Progenitor cell of endocrine pancreas (in vitro differentiated cells): ENCODE measurements around the gene C2orf72. TPM values are rescaled to one million over a fixed set of nuclear protein-coding genes. Genes with fewer than 3 reads are reported as not detected.
A peak's percentile ranks its signal among the peaks of the same experiment; 100 is the strongest.

ENCODE experiments used
- DNase-seq: peaks from one replicate; pipeline ENCODE4 v3.0.0; 2021; ENCODE audit warnings: low spot score; ENCODE audit not compliant: unreplicated experiment
- H3K27ac Mint-ChIP-seq: 2 replicates; pipeline ENCODE4 v1.8.0; 2021; ENCODE audit warnings: mild to moderate bottlenecking, moderate library complexity, mixed read lengths
- H3K27me3 Mint-ChIP-seq: 2 replicates; pipeline ENCODE4 v1.8.0; 2021; ENCODE audit warnings: mixed read lengths
- H3K36me3 Mint-ChIP-seq: 2 replicates; pipeline ENCODE4 v1.8.0; 2022; ENCODE audit warnings: mixed read lengths; ENCODE audit not compliant: insufficient read depth
- H3K4me1 Mint-ChIP-seq: 2 replicates; pipeline ENCODE4 v1.8.0; 2021; ENCODE audit warnings: low read depth, mixed read lengths
- H3K4me3 Mint-ChIP-seq: 2 replicates; pipeline ENCODE4 v1.8.0; 2021; ENCODE audit warnings: low read depth, mild to moderate bottlenecking, moderate library complexity, mixed read lengths
- H3K9me3 Mint-ChIP-seq: 2 replicates; pipeline ENCODE4 v1.8.0; 2021; ENCODE audit warnings: low read depth, mixed read lengths
- total RNA-seq: library from RNA; stranded (reverse); gene quantifications from 2 replicates; pipeline ENCODE4 v1.2.1, GENCODE V29; 2021
- TF ChIP-seq, protein P1 (sequence below): fragments of 200-600 bp; sonication (generic); IDR thresholded peaks from one replicate; pipeline ENCODE4 v1.5.0; 2021; ENCODE audit warnings: antibody characterized with exemption, mild to moderate bottlenecking; ENCODE audit not compliant: unreplicated experiment

The C2orf72 gene
- total RNA-seq, 1 donor from 2014 or later = 11.1 TPM

DNA sequence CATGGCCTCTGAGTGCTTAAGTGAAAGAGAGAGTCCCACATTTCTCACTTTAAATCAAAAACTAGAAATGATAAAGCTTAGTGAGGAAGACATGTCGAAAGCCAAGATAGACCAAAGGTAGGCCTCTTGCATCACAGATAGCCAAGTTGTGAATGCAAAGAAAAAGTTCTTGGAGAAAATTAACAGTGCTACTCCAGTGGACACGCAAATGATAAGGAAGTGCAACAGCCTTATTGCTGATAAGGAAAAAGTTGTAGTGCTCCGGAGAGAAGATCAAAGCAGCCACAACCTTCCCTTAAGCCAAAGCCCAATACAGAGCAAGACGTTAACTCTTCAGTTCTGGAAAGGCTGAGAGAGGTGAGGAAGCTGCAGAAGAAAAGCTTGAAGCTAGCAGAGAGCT is 51.4 kb downstream of the C2orf72 start:
- DNase-seq = no peak
- Mint-ChIP-seq H3K36me3 (peaks cover 48% of the 10 kb centered on the region), H3K9me3 (peaks cover 7% of the 10 kb centered on the region), H3K27me3 (peaks cover 19% of the 10 kb centered on the region), H3K27ac (no peak overlapping the region), H3K4me3 (no peak overlapping the region), H3K4me1 (peaks cover 6% of the 10 kb centered on the region)
- TF ChIP-seq, protein P1, sequence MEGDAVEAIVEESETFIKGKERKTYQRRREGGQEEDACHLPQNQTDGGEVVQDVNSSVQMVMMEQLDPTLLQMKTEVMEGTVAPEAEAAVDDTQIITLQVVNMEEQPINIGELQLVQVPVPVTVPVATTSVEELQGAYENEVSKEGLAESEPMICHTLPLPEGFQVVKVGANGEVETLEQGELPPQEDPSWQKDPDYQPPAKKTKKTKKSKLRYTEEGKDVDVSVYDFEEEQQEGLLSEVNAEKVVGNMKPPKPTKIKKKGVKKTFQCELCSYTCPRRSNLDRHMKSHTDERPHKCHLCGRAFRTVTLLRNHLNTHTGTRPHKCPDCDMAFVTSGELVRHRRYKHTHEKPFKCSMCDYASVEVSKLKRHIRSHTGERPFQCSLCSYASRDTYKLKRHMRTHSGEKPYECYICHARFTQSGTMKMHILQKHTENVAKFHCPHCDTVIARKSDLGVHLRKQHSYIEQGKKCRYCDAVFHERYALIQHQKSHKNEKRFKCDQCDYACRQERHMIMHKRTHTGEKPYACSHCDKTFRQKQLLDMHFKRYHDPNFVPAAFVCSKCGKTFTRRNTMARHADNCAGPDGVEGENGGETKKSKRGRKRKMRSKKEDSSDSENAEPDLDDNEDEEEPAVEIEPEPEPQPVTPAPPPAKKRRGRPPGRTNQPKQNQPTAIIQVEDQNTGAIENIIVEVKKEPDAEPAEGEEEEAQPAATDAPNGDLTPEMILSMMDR = no peak

DNA sequence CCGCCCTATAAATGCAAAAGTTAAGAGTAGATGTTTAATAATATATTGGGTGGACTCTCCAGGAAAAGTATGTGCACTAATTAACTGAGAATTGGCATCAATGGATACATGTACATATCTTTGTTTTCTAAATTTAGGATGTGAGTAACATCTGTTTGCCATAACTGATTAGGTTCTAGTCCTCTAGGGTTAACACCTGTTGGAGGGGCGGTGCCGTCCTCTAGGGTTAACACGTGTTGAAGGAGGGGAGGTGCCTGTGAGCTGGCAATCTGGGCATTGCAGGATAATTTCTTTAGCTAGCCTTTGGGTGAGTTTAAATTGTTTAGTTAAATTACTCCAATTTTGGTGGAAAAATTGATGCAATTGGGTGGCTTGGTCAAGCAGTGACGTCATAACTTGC is 56.6 kb downstream of the C2orf72 start:
- H3K36me3 Mint-ChIP-seq = peaks cover 68% of the 10 kb centered on the region

DNA sequence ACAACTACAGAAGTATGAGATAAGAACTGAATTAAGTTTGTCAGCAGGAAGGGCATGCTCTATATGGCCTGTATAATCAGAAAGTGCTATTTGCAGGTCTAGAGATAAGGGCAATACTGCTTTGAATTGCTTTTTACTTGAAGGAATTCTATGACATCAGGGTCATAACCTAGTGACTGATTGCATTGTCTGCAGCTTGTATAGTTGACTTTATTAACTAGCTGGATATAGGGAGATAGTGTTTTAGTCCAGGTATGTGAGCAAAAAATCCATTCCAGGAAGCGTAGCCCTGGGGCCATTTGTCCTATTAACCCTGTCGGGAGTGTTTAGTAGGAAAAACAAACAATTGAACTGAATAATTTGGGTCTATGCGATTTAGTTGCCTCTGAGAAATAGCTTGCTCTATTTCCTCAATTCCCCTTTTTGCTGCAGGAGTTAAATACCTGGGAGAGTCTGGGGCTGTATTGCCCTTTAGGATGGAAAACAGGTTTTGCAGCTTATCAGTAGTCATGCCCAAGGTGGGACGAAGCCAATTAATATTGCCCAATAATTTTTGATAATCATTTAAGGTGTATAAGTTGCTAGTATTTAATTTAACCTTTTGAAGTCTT is 57.5 kb downstream of the C2orf72 start:
- H3K36me3 Mint-ChIP-seq = peaks cover 73% of the 10 kb centered on the region
- TF ChIP-seq, protein P1 = no peak
- peak overlapping the region; percentile 77 for H3K27ac Mint-ChIP-seq
- peaks cover 41% of the 10 kb centered on the region for H3K9me3 Mint-ChIP-seq
- peaks cover 10% of the 10 kb centered on the region for H3K27me3 Mint-ChIP-seq
- no peak overlapping the region for H3K4me3 Mint-ChIP-seq
- no peak for DNase-seq
- H3K4me1 Mint-ChIP-seq = peaks cover 10% of the 10 kb centered on the region

More for the DNA sequence above, 56.6 kb downstream of the C2orf72 start:
- Mint-ChIP-seq H3K4me3 (no peak overlapping the region), H3K4me1 (peaks cover 10% of the 10 kb centered on the region), H3K27me3 (peaks cover 10% of the 10 kb centered on the region), H3K9me3 (peaks cover 38% of the 10 kb centered on the region), H3K27ac (peak overlapping the region; percentile 77)
- no peak for DNase-seq
- TF ChIP-seq, protein P1 = no peak

Other genes starting within 250 kb of the C2orf72 start
- gene ITM2C, start 172.6 kb upstream of the C2orf72 start, total RNA-seq = 169 and 174 TPM in 2 replicates
- gene GPR55, start 112.3 kb upstream of the C2orf72 start, total RNA-seq = not detected in 2 replicates
- not detected in 2 replicates for gene SPATA3, start 41.4 kb upstream of the C2orf72 start, total RNA-seq
- gene PSMD1, start 19.3 kb downstream of the C2orf72 start, total RNA-seq = 99.0 and 103 TPM in 2 replicates
- not detected in 2 replicates for gene HTR2B, start 87.5 kb downstream of the C2orf72 start, total RNA-seq
- 40.8 and 41.3 TPM in 2 replicates for gene ARMC9, start 161.1 kb downstream of the C2orf72 start, total RNA-seq